ENCODE measurements around the gene C6orf89. TPM values are rescaled to one million over a fixed set of nuclear protein-coding genes. Genes with fewer than 3 reads are reported as not detected.

Gene C6orf89
- total RNA-seq, 1 experiment from 2014 or later = 11.8 TPM

DNA sequence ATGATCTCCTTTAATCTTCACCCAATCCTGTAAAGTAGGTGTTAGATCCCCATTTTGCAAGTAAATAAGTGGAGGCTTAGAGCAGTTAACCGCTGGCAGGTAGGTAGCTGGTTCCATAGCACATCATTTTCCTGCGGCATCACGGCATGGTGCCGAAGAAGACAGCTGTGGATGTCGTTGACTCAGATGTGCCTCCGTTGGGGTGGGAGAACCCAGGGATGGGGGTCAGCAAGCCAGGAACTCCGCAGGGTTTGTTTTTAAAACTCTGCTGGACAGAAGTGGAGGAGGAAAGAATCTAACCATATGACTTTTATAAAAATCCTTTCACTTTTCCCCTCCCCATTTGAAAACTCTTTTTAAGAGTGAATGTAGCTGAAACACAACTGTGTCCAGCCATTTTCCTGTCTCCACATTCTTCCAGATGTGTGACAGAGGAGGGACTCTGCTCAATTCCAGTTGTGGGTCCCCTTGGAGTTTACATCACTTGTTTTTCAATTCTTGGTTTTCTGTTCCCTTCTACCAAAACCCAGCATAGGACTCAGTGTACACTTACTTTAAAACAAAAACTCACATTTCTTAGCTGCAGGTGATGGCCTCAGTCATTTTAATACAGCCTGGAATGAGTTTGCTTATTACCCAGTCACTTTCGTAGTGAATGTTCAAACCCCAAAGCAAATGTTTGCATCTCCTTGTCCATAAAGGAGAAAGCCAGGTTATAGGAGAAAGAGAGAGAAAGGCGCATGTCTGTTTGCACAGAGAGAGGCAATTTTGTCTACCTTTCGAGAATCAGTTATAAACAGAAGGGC, 41.2 kb downstream of the C6orf89 start:
- Mint-ChIP-seq H3K27me3 (ENCODE audit: low read depth) (peaks cover 3% of the 10 kb centered on the region), H3K4me1 (peaks cover 2 to 6% of the 10 kb centered on the region in 2 experiments; a peak in 2 of 4 replicates), H3K4me3 (no peak overlapping the region), H3K27ac (no peak overlapping the region), H3K9me3 (no peaks in the 10 kb centered on the region), H3K36me3 (ENCODE audit: insufficient read depth in 1 of 3, low read depth in 3 of 3) (no peaks in the 10 kb centered on the region)
- Histone ChIP-seq H4K20me1 (ENCODE audit: control insufficient read depth, insufficient read depth, insufficient read length) (no peaks in the 10 kb centered on the region), H3K4me1 (ENCODE audit: insufficient read depth, low read length) (no peaks in the 10 kb centered on the region), H3K23ac (ENCODE audit: insufficient read length, low read depth, low read length) (no peak overlapping the region), H3K9me3 (ENCODE audit: control insufficient read depth, low read depth, low read length) (no peaks in the 10 kb centered on the region), H3K18ac (ENCODE audit: insufficient read length, low read depth, low read length) (no peak overlapping the region), H2BK15ac (ENCODE audit: low read depth, low read length) (no peak overlapping the region), H2AK5ac (ENCODE audit: insufficient read length, low read length) (no peak overlapping the region), H3K14ac (ENCODE audit: insufficient read depth, low read length) (no peak overlapping the region), H3K4ac (ENCODE audit: low read depth, low read length) (no peak overlapping the region), H2AFZ (ENCODE audit: low read length) (no peak overlapping the region), H3K27me3 (ENCODE audit: insufficient read depth, low read length) (no peaks in the 10 kb centered on the region), H2BK5ac (ENCODE audit: insufficient read length, low read length) (no peak overlapping the region), H3K23me2 (ENCODE audit: insufficient read length, low read depth, low read length, poor library complexity, severe bottlenecking) (no peaks in the 10 kb centered on the region), H3K79me1 (ENCODE audit: insufficient read depth, low read depth, low read length, poor library complexity, severe bottlenecking) (no peaks in the 10 kb centered on the region), H4K8ac (replicated peaks; ENCODE audit: insufficient read length, low read depth, low read length) (no peak overlapping the region), H3K4me2 (ENCODE audit: insufficient read depth, insufficient read length, low read length) (no peak overlapping the region), H2BK12ac (ENCODE audit: insufficient read length, low read depth, low read length) (no peak overlapping the region), H3T11ph (ENCODE audit: low read length) (no peak overlapping the region), H2BK20ac (ENCODE audit: low read depth, low read length, poor library complexity, severe bottlenecking) (no peak overlapping the region), H3K56ac (ENCODE audit: insufficient read length, low read depth, low read length) (no peak overlapping the region), H3K9ac (ENCODE audit: extremely low read depth, insufficient read length, low read length) (no peak overlapping the region), H4K5ac (ENCODE audit: insufficient read length, low read depth, low read length) (no peak overlapping the region), H3K27ac (ENCODE audit: insufficient read length, low read depth, low read length) (no peak overlapping the region), H4K91ac (ENCODE audit: insufficient read length, low read depth, low read length) (no peak overlapping the region), H2BK120ac (ENCODE audit: low read depth, low read length, poor library complexity, severe bottlenecking) (no peak overlapping the region), H3K79me2 (ENCODE audit: insufficient read depth, low read length) (no peaks in the 10 kb centered on the region)
- TF ChIP-seq, protein P1, sequence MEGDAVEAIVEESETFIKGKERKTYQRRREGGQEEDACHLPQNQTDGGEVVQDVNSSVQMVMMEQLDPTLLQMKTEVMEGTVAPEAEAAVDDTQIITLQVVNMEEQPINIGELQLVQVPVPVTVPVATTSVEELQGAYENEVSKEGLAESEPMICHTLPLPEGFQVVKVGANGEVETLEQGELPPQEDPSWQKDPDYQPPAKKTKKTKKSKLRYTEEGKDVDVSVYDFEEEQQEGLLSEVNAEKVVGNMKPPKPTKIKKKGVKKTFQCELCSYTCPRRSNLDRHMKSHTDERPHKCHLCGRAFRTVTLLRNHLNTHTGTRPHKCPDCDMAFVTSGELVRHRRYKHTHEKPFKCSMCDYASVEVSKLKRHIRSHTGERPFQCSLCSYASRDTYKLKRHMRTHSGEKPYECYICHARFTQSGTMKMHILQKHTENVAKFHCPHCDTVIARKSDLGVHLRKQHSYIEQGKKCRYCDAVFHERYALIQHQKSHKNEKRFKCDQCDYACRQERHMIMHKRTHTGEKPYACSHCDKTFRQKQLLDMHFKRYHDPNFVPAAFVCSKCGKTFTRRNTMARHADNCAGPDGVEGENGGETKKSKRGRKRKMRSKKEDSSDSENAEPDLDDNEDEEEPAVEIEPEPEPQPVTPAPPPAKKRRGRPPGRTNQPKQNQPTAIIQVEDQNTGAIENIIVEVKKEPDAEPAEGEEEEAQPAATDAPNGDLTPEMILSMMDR (conservative IDR thresholded peaks at IDR 0.05) = no peak
- WGBS (ENCODE audit: extremely low coverage, insufficient read length, low lambda C conversion rate) = no CpG with 5 or more reads among the region's 10 CpGs
- no peak for DNase-seq

Data from H9 (cell line).